M059J (cell line): ENCODE results near the gene RTN1. TPM values are rescaled to one million over a fixed set of nuclear protein-coding genes. Genes with fewer than 3 reads are reported as not detected.

Experiments used
- DNase-seq: peaks from one replicate; pipeline ENCODE4 v3.0.0-alpha.2; 2012; ENCODE audit warnings: low read depth
- total RNA-seq: library from RNA; depleted of rRNA; stranded (reverse); fragments of >200 nt; shearing (Covaris generic); gene quantifications from 2 replicates; pipeline ENCODE4 v1.2.3, GENCODE V29; 2014

RTN1 gene
- total RNA-seq, 1 experiment from 2014 or later, result not detected

- no peak for DNase-seq
Measured at GRCh38 chr14:59849411-59850130, 21.0 kb downstream of the RTN1 start.

- no peak for DNase-seq
Measured at GRCh38 chr14:59848671-59849070, 21.9 kb downstream of the RTN1 start.

GRCh38 chr14:59847711-59848110, 22.9 kb downstream of the RTN1 start:
- DNase-seq, result no peak

DNA sequence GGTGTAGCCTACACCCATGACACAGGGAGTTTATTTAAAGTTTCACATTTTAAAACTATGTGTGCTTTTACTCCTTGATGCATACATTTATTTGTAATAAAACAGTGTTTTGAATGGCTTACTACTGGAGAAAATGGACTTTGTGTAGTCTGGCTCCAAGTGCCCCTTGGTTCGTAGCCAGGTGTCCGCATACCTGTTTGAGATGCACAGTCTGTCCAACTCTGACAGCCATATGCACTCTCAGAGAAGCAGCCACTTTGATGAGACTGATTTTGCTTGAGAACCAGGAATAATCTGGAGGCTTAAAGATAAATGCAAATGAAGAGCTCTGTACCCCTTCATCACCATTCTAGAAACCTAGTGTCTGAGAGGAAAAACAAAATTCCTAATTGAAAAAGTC, 24.0 kb downstream of the RTN1 start:
- no peak for DNase-seq

GRCh38 chr14:59845245-59845644, 25.3 kb downstream of the RTN1 start:
- no peak for DNase-seq

DNA sequence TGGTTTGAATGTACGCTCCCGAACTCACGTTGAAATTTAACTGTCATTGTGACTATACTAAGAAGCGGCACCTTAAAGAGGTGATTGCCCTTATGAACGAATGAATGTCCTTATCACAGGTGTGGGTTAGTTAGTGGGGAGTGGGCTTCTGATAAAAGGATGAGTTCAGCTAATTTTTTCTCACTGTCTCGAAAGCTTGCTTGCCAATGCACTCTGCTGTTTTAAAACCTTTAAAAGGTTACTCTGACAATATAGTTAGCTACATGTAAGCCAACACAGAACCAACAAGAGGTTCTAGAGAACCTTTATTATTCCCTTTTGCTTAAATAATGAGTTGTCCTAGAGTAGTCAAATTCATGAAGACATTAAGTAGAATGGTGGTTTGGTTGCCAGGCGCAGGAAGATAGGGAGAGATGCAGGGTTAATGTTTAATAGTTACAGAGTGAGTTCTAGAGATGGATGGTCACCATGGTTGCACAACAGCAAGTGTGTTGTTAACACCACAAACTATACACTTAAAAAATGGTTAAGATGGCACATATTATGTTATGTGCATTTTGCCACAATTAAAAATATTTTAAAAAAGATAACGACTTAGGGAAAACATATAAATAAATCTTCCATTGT, 26.3 kb downstream of the RTN1 start:
- no peak for DNase-seq

- DNase-seq, result peak; percentile 4
Measured at GRCh38 chr14:59836116-59836515, 34.5 kb downstream of the RTN1 start.

DNA sequence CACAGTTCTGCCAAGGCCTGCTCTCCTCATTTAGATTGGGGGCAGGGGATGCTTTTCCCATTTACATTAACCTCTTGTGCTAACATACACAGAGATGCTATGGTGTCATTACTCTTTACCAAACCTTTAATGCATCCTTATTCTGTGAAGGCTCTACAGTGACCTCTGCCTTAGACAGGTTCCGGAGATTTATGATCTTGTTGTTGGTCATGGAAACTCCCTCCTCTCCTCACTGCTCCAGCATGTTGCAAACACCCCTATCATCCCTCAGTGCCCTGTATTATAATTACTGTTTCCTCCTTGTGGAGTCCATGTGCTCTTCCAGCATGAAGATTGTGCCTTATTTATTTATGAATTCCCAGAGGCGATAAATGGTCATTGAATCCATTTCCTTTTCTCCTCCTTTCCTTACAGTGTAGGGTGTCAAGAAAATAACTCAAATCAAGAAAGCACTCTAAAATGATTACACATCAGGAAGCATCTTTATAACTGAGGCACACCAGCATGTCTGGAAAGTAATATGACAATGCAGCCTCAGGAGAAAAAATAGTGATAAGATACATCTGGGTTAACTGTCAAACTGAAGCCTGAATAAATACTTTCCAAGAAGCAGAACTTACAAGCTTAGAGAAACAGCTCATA, 37.8 kb downstream of the RTN1 start:
- DNase-seq, result no peak

DNA sequence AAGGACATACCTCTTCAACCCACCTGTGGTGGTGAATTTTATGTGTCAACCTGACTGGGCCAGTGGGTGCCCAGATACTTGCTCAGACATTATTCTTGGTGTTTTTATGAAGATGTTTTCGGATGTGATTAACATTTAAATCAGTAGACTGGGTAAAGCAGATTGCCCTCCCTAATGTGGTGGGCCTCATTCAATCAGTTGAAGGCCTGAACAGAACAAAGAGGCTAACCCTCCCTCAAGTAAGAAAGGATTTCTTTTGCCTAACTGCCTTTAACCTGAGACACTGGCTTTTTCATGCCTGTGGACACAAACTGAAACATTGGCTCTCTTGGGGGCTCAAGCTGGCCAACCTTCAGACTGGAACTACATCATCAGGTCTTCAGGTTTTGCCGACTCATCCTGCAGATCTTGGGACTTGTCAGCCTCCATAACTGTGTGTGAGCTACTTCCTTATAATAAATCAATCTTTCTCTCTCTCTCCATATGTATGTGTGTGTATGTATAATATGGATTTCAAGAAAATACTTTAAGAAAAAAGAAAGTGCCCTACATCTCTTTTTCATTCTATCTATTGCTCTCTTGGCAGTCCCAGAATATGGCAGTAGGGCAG, 39.4 kb downstream of the RTN1 start:
- no peak for DNase-seq

GRCh38 chr14:59830338-59830734, 40.2 kb downstream of the RTN1 start:
- DNase-seq, result no peak

DNA sequence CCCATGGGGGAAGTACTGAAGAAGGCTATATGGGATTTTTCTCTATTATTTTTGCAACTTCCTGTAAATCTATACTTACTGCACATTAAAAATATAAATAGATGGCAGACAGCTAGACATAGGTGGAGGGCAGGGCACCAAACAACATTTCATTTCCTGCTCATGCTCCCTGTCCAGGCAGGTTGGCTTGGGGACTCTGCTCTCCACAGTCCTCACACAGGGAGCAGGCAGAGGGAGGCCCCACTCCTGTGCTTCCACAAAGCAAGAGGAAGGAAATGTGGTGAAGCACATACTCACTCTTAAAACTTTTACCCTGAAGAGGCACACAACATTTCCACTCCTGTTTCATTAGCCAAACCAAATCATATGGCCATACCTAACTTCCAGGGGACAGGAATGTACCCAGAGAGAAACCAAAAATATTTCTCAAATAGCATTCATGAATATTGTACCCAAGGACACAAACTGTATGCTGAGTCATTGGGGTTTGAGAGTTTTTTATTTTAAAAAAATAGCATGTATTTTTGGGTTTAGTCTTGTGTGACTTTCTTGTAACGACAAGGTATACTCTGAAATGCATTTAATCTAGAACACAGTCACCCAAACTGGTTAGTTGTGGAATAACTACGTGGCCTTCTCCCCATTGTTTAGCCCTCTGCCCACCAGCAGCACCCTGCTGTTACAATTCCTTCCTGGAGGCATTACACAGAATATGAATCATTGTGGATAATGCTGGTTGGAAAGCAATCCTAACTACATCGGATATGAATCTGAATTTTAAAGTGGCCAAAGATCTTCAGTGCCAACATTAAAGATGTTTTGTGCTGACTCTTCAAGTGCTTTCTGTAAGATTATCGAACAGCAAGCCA, 40.9 kb downstream of the RTN1 start:
- no peak for DNase-seq

DNA sequence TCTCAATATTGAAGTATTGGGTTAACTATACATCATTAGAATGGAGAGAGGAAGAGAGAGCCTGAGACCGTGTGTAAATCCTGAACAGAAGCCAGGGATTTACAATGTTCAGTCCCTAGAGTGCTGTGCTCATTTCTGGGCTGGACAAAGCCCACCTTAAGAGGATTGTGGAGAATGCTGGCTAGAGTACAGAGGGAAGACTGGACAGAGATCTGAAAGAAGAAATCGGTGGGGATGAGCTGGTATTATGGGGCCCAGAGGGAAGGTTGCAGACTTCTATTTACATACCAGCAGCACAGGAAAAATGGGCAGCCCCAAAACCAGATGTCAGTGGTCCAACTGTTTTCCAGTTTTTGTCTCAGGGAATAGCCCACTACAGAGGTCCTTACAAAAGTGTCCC, 42.3 kb downstream of the RTN1 start:
- no peak for DNase-seq

- no peak for DNase-seq
Measured at GRCh38 chr14:59827401-59827800, 43.2 kb downstream of the RTN1 start.

GRCh38 chr14:59826150-59826549, 44.4 kb downstream of the RTN1 start:
- DNase-seq, result no peak

- no peak for DNase-seq
Measured at GRCh38 chr14:59823179-59823578, 47.4 kb downstream of the RTN1 start.

- DNase-seq, result no peak
Measured at GRCh38 chr14:59819446-59820088, 51.0 kb downstream of the RTN1 start.

- no peak for DNase-seq
Measured at GRCh38 chr14:59816941-59817340, 53.6 kb downstream of the RTN1 start.

DNA sequence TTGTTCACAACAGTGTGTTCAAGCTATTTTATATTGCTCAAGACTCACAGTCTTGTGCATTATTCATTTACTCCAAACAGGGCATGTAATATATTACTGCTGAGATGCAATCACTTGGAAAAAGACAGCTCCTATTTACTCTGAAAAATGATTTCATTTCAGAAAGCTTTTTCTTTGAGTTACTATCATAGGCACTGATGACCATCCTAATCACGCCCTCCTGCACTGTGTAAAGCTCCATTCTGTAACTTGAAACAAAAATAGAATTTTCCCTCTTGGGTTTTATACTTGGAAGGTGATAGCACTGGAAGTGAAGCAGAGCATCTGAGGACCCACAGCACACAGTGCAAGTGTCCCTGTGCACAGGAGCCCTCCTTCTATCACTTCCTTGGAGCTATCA, 55.6 kb downstream of the RTN1 start:
- DNase-seq, result no peak

GRCh38 chr14:59811815-59812214, 58.8 kb downstream of the RTN1 start:
- DNase-seq, result no peak

DNA sequence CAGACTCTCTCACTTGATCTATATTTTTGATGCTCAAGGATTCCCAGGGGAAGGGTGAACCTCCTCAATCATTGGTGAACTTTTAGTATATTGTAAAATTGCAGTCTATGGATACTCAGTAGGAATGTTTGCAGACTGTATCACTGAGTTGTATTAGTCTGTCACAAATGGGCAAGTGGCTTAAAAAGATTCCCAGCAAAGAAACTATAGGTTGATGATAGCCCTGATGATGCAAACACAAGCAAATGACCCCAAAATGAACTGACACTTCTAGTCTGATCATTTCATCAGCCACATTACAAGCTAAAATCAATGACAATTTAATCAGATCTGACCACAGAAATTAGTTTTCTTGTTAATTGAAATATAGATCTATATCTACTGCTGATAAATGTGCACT, 59.5 kb downstream of the RTN1 start:
- DNase-seq, result no peak

DNA sequence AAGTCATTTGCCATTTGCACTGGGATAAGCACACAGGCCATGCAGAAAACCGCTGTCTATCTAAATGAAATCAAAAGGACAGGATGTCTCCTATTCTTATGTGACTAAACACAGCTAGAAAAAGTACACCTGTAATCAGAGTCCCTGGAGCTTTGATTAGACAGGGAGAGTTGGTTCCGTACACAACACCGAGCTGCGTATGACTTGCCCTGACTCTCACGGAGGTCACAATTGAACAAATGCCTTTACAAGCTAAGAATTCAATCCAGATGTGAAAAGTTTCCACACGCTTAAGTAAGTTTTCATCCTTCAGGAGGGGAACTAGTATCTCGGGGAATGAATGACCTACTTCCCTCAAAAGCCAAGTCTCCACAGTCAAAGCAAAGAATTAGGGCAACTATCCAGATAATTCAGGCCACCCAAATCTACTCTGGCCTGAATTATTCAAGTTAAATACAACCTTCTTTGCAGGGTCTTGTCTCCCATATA, 67.5 kb downstream of the RTN1 start:
- no peak for DNase-seq
